PC-9 (cell line): ENCODE measurements around the gene NFKBIB. TPM values are rescaled to one million over a fixed set of nuclear protein-coding genes. Genes with fewer than 3 reads are reported as not detected.

Experiments used
- BruUV-seq: library from RNA; stranded (reverse); fragments of 400-500 nt; replicated peaks from 2 replicates; lab custom pipeline; 2021; lab: Mats Ljungman, UMichigan
- CTCF ChIA-PET: fragments of 300-600 bp; sonication (Branson Sonifier 250); formaldehyde crosslinking; loops from one replicate; lab custom pipeline; 2022; ENCODE audit warnings: antibody characterized with exemption; lab: Charles Lee
- POLR2A ChIA-PET: fragments of 300-600 bp; sonication (Branson Sonifier 250); formaldehyde crosslinking; loops from one replicate; lab custom pipeline; 2022; ENCODE audit warnings: antibody characterized with exemption; ENCODE audit not compliant: unreplicated experiment; lab: Charles Lee
- DNase-seq, 2 experiments: peaks; one replicate each; pipeline versions ENCODE4 v3.0.0 to v3.0.0-alpha.2; 2015 to 2022; ENCODE audit warnings: mixed read lengths in 1 of 2
- H2AFZ ChIP-seq: fragments of 200-600 bp; sonication (generic); 2 replicates; pipeline ENCODE4 v1.8.1; 2017; ENCODE audit warnings: antibody characterized with exemption
- H3F3A ChIP-seq: fragments of 200-600 bp; sonication (generic); 2 replicates; pipeline ENCODE4 v1.8.1; 2017; ENCODE audit warnings: antibody characterized with exemption, mild to moderate bottlenecking, low read depth; ENCODE audit not compliant: insufficient read depth
- H3K27ac ChIP-seq: fragments of 200-600 bp; sonication (generic); 2 replicates; pipeline ENCODE4 v1.6.1; 2016; ENCODE audit warnings: mixed run types
- H3K27me3 ChIP-seq: fragments of 200-600 bp; sonication (generic); 2 replicates; pipeline ENCODE4 v1.6.1; 2016; ENCODE audit warnings: low read depth, mixed run types; ENCODE audit not compliant: insufficient read depth
- H3K36me3 ChIP-seq: fragments of 200-600 bp; sonication (generic); 2 replicates; pipeline ENCODE4 v1.6.1; 2016; ENCODE audit warnings: low read depth, mixed run types
- H3K4me1 ChIP-seq: fragments of 200-600 bp; sonication (generic); replicated peaks from 2 replicates; pipeline ENCODE4 v1.6.1; 2016; ENCODE audit warnings: mixed run types; ENCODE audit not compliant: insufficient read depth
- H3K4me2 ChIP-seq: fragments of 200-600 bp; sonication (generic); 2 replicates; pipeline ENCODE4 v1.6.1; 2017; ENCODE audit warnings: mixed run types
- H3K4me3 ChIP-seq: fragments of 200-600 bp; sonication (generic); 2 replicates; pipeline ENCODE4 v1.6.1; 2016; ENCODE audit warnings: mixed run types
- H3K79me2 ChIP-seq: fragments of 200-600 bp; sonication (generic); 2 replicates; pipeline ENCODE4 v1.6.1; 2017; ENCODE audit warnings: low read depth, mixed run types
- H3K9me2 ChIP-seq: fragments of 200-600 bp; sonication (generic); 2 replicates; pipeline ENCODE4 v1.8.1; 2017; ENCODE audit warnings: mild to moderate bottlenecking; ENCODE audit not compliant: insufficient read depth
- H3K9me3 ChIP-seq: fragments of 200-600 bp; sonication (generic); 2 replicates; pipeline ENCODE4 v1.8.1; 2016; ENCODE audit warnings: low read depth; ENCODE audit not compliant: insufficient read depth
- H4K20me1 ChIP-seq: fragments of 200-600 bp; sonication (generic); 2 replicates; pipeline ENCODE4 v1.8.1; 2017; ENCODE audit not compliant: insufficient read depth
- EZH2 ChIP-seq: fragments of 200-600 bp; sonication (generic); IDR thresholded peaks from 2 replicates; pipeline ENCODE4 v1.8.0; 2017; ENCODE audit warnings: antibody characterized with exemption, low read depth
- intact Hi-C: fragments of 100-400 bp; cut with micrococcal nuclease; formaldehyde crosslinking; loops from one replicate; pipeline ENCODE4 v1.10.0; 2022; ENCODE audit not compliant: unreplicated experiment
- total RNA-seq: library from RNA; stranded (reverse); gene quantifications from 2 replicates; pipeline ENCODE4 v1.2.3, GENCODE V29; 2021
- TF ChIP-seq, protein P1 (sequence below): fragments of 200-600 bp; sonication (generic); conservative IDR thresholded peaks from 2 replicates; pipeline ENCODE4 v1.6.1; 2017; ENCODE audit warnings: mixed run types, antibody characterized with exemption, mild to moderate bottlenecking, moderate library complexity

Gene NFKBIB
- total RNA-seq, 1 experiment from 2014 or later, result 21.6 TPM

DNA sequence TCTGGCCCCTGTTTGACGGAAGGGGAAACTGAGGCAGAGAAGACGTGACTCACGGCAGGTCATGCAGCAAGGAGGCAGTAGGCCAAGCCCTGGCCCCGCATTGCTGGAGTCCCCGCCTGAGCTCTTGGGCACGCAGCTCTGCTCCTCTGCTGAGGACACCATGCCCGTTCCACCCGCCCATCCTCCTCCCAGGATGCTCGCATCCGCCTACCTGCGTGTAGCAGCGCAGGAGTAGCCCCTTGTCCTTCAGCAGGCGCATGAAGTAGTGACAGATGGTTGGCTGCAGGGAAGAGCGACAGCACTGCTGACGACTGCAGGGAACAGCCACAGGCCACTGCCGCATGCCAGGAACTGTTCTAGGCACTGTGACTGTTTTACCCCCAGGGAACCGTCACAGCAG, 10.9 kb upstream of the NFKBIB start:
- no TSS peak for BruUV-seq
- no peaks in the 10 kb centered on the region for H3K27me3 ChIP-seq
- H3K27ac ChIP-seq, result no peak overlapping the region
- no peak overlapping the region for H3K4me3 ChIP-seq
- no peaks in the 10 kb centered on the region for H3K4me1 ChIP-seq
- H3K9me3 ChIP-seq, result no peaks in the 10 kb centered on the region
- DNase-seq, result no peak
- H3K9me2 ChIP-seq, result no peaks in the 10 kb centered on the region
- TF ChIP-seq EZH2, result no peak
- TF ChIP-seq, protein P1, sequence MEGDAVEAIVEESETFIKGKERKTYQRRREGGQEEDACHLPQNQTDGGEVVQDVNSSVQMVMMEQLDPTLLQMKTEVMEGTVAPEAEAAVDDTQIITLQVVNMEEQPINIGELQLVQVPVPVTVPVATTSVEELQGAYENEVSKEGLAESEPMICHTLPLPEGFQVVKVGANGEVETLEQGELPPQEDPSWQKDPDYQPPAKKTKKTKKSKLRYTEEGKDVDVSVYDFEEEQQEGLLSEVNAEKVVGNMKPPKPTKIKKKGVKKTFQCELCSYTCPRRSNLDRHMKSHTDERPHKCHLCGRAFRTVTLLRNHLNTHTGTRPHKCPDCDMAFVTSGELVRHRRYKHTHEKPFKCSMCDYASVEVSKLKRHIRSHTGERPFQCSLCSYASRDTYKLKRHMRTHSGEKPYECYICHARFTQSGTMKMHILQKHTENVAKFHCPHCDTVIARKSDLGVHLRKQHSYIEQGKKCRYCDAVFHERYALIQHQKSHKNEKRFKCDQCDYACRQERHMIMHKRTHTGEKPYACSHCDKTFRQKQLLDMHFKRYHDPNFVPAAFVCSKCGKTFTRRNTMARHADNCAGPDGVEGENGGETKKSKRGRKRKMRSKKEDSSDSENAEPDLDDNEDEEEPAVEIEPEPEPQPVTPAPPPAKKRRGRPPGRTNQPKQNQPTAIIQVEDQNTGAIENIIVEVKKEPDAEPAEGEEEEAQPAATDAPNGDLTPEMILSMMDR, result no peak
- intact Hi-C loops, result no loop called here
- no peaks in the 10 kb centered on the region for H3K36me3 ChIP-seq
- no peaks in the 10 kb centered on the region for H4K20me1 ChIP-seq
- peaks cover 8% of the 10 kb centered on the region for H3F3A ChIP-seq
- no peak overlapping the region for H3K4me2 ChIP-seq
- POLR2A ChIA-PET, result no interaction called here
- H3K79me2 ChIP-seq, result no peaks in the 10 kb centered on the region
- H2AFZ ChIP-seq, result no peak overlapping the region
- CTCF ChIA-PET, result no interaction called here

DNA sequence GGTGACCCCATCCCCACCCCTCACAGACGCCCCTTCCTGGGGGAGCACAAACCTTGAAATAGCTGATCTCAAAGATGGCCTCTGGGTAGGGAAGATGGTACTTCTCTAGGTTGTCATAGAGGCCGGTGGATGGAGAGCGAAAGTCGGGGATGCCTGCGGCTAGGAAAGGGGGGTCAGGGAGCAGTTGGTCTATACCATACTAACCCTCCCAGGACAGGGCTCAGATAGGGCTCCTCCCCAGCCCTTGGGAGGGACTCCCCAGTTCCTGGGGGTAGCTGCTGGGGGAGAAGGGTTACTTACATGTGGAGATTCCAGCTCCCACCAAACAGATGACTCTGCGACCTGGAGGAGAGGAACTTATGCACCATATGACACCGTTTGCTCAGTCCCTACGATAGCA, 10.0 kb upstream of the NFKBIB start:
- H3K4me3 ChIP-seq, result no peak overlapping the region
- no peak for DNase-seq
- no peaks in the 10 kb centered on the region for H3K9me3 ChIP-seq
- no peaks in the 10 kb centered on the region for H4K20me1 ChIP-seq
- no peaks in the 10 kb centered on the region for H3K4me1 ChIP-seq
- no peak overlapping the region for H2AFZ ChIP-seq
- BruUV-seq, result no TSS peak
- peaks cover 8% of the 10 kb centered on the region for H3F3A ChIP-seq
- ChIA-PET CTCF (no interaction called here), POLR2A (interaction anchor here (0.5 kb wide), 1 partner anchor 155 kb away, joined by 3 read pairs; no protein-coding TSS in a partner anchor)
- H3K9me2 ChIP-seq, result no peaks in the 10 kb centered on the region
- intact Hi-C loops, result no loop called here
- no peak for TF ChIP-seq EZH2
- TF ChIP-seq, protein P1, result no peak
- no peak overlapping the region for H3K4me2 ChIP-seq
- H3K79me2 ChIP-seq, result no peaks in the 10 kb centered on the region
- H3K36me3 ChIP-seq, result no peaks in the 10 kb centered on the region
- H3K27ac ChIP-seq, result no peak overlapping the region
- no peaks in the 10 kb centered on the region for H3K27me3 ChIP-seq

DNA sequence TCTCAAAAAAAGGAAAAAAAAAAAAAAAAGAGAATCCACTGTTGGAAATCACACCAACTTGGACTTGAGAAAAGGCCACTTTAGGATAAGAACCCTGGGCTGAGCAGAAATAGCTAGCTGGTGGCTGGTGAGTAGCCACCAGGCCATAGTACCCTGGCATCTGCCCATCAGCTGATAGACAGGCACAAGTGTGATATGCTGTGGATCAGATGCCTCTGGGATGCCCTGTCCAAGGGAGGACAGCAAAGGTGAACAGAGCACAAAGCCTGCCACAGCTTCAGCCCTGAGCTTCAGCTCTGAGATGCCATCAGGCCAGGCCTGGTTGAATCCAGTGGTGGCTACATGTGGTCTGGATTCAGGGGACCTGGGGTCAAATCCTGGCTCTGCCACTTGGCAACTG, 9.1 kb upstream of the NFKBIB start:
- ChIA-PET POLR2A (no interaction called here), CTCF (interaction anchor here (0.6 kb wide), 1 partner anchor 38 kb away, joined by 9 read pairs; no protein-coding TSS in a partner anchor)
- H3K9me3 ChIP-seq, result no peaks in the 10 kb centered on the region
- no peak overlapping the region for H3K27ac ChIP-seq
- H3K79me2 ChIP-seq, result no peaks in the 10 kb centered on the region
- DNase-seq, result no peak
- intact Hi-C loops, result no loop called here
- no peaks in the 10 kb centered on the region for H3K9me2 ChIP-seq
- H3K27me3 ChIP-seq, result no peaks in the 10 kb centered on the region
- TF ChIP-seq EZH2, result no peak
- TF ChIP-seq, protein P1, result no peak
- H3K4me1 ChIP-seq, result no peaks in the 10 kb centered on the region
- no peaks in the 10 kb centered on the region for H3K36me3 ChIP-seq
- H3K4me2 ChIP-seq, result no peak overlapping the region
- no peak overlapping the region for H2AFZ ChIP-seq
- no peak overlapping the region for H3K4me3 ChIP-seq
- no TSS peak for BruUV-seq
- H3F3A ChIP-seq, result peaks cover 8% of the 10 kb centered on the region
- H4K20me1 ChIP-seq, result no peaks in the 10 kb centered on the region
